Activated CD8-positive, alpha-beta memory T cell treated with anti-CD3 and anti-CD28 coated beads, Interleukin-2, amount 10 ng/mL, durations not matched to agents 7 days and 5 days (primary cell): ENCODE data around the gene ADCY9. TPM values are rescaled to one million over a fixed set of nuclear protein-coding genes. Genes with fewer than 3 reads are reported as not detected.
"Not testable (repeated sequence)": the region's sequence is repeated elsewhere in the genome, so short reads cannot be mapped to it uniquely, and the experiment has no call there.

Source experiments
- ATAC-seq: fragments of 150-1000 bp; cut with Tn5 transposase; one replicate; pipeline ENCODE4 v1.10.0; 2021; ENCODE audit warnings: moderate library complexity
- CTCF ChIA-PET: fragments of 350-600 bp; sonication (Branson Sonifier 250); formaldehyde crosslinking; loops from one replicate; lab custom pipeline; 2021; ENCODE audit warnings: antibody characterized with exemption; lab: Charles Lee
- DNase-seq: peaks from one replicate; pipeline ENCODE4 v3.0.0-alpha.2; 2020
- H3K27ac Mint-ChIP-seq: one replicate; pipeline ENCODE4 v1.8.0; 2021; ENCODE audit warnings: mild to moderate bottlenecking, mixed read lengths
- H3K27me3 Mint-ChIP-seq: one replicate; pipeline ENCODE4 v1.8.0; 2021; ENCODE audit warnings: mixed read lengths
- H3K36me3 Mint-ChIP-seq: one replicate; pipeline ENCODE4 v1.8.0; 2021; ENCODE audit warnings: mild to moderate bottlenecking, mixed read lengths
- H3K4me1 Mint-ChIP-seq: one replicate; pipeline ENCODE4 v1.8.0; 2021; ENCODE audit warnings: mixed read lengths
- H3K4me3 Mint-ChIP-seq: one replicate; pipeline ENCODE4 v1.8.0; 2021; ENCODE audit warnings: mild to moderate bottlenecking, moderate library complexity, mixed read lengths
- H3K9me3 Mint-ChIP-seq: one replicate; pipeline ENCODE4 v1.8.0; 2022; ENCODE audit warnings: low read depth, mixed read lengths
- total RNA-seq, 2 experiments: library from RNA; stranded (reverse); gene quantifications; one replicate each; pipeline ENCODE4 v1.2.3, GENCODE V29; 2021

ADCY9 gene
- total RNA-seq, 2 experiments from 2014 or later = 8.6 to 11.0 TPM

GRCh38 chr16:3953728-3954410 is 162.4 kb downstream of the ADCY9 start:
- Mint-ChIP-seq H3K27ac (no peak overlapping the region), H3K9me3 (no peaks in the 10 kb centered on the region), H3K36me3 (no peaks in the 10 kb centered on the region), H3K4me1 (peaks cover 4% of the 10 kb centered on the region), H3K4me3 (no peak overlapping the region), H3K27me3 (peaks cover 57% of the 10 kb centered on the region)
- DNase-seq (no peak), ATAC-seq (no peak)
- CTCF ChIA-PET = interaction anchor here (0.7 kb wide), 1 partner anchor 15 kb away, joined by 3 read pairs; no protein-coding TSS in a partner anchor

GRCh38 chr16:3952737-3953131 is 163.5 kb downstream of the ADCY9 start:
- Mint-ChIP-seq H3K4me3 (no peak overlapping the region), H3K4me1 (peaks cover 4% of the 10 kb centered on the region), H3K27ac (no peak overlapping the region), H3K36me3 (no peaks in the 10 kb centered on the region), H3K9me3 (no peaks in the 10 kb centered on the region), H3K27me3 (peaks cover 55% of the 10 kb centered on the region)
- no peak for ATAC-seq
- CTCF ChIA-PET = no interaction called here
- no peak for DNase-seq

GRCh38 chr16:3951861-3952736 is 164.1 kb downstream of the ADCY9 start:
- Mint-ChIP-seq H3K9me3 (no peaks in the 10 kb centered on the region), H3K4me1 (peaks cover 4% of the 10 kb centered on the region), H3K27me3 (peaks cover 49% of the 10 kb centered on the region), H3K27ac (no peak overlapping the region), H3K4me3 (no peak overlapping the region), H3K36me3 (no peaks in the 10 kb centered on the region)
- DNase-seq (no peak), ATAC-seq (no peak)
- CTCF ChIA-PET = interaction anchor here (1.6 kb wide), 1 partner anchor 12 kb away, joined by 4 read pairs; no protein-coding TSS in a partner anchor

GRCh38 chr16:3951380-3951779 is 164.9 kb downstream of the ADCY9 start:
- not testable (repeated sequence) for H3K9me3 Mint-ChIP-seq, DNase-seq, H3K36me3 Mint-ChIP-seq, ATAC-seq, H3K4me3 Mint-ChIP-seq, H3K27ac Mint-ChIP-seq, H3K4me1 Mint-ChIP-seq
- peaks cover 44% of the 10 kb centered on the region for H3K27me3 Mint-ChIP-seq
- CTCF ChIA-PET = interaction anchor here (1.6 kb wide), 1 partner anchor 11 kb away, joined by 4 read pairs; no protein-coding TSS in a partner anchor

GRCh38 chr16:3950343-3951193 is 165.7 kb downstream of the ADCY9 start:
- Mint-ChIP-seq H3K27ac (no peak overlapping the region), H3K4me1 (peaks cover 4% of the 10 kb centered on the region), H3K27me3 (peaks cover 39% of the 10 kb centered on the region), H3K9me3 (no peaks in the 10 kb centered on the region), H3K36me3 (no peaks in the 10 kb centered on the region), H3K4me3 (no peak overlapping the region)
- CTCF ChIA-PET = interaction anchor here (1.6 kb wide), 1 partner anchor 11 kb away, joined by 4 read pairs; no protein-coding TSS in a partner anchor
- ATAC-seq = no peak
- no peak for DNase-seq

GRCh38 chr16:3949946-3950342 is 166.3 kb downstream of the ADCY9 start:
- peaks cover 4% of the 10 kb centered on the region for H3K4me1 Mint-ChIP-seq
- H3K27ac Mint-ChIP-seq = peak overlapping the region; percentile 1
- CTCF ChIA-PET = interaction anchor here (2.8 kb wide), 1 partner anchor 11 kb away, joined by 14 read pairs; no protein-coding TSS in a partner anchor
- H3K36me3 Mint-ChIP-seq = no peaks in the 10 kb centered on the region
- DNase-seq (no peak), ATAC-seq (no peak)
- no peak overlapping the region for H3K4me3 Mint-ChIP-seq
- no peaks in the 10 kb centered on the region for H3K9me3 Mint-ChIP-seq
- H3K27me3 Mint-ChIP-seq = peaks cover 34% of the 10 kb centered on the region

GRCh38 chr16:3949287-3949686 is 167.0 kb downstream of the ADCY9 start:
- H3K27me3 Mint-ChIP-seq = peaks cover 29% of the 10 kb centered on the region
- ATAC-seq (no peak), DNase-seq (no peak)
- H3K27ac Mint-ChIP-seq = no peak overlapping the region
- no peaks in the 10 kb centered on the region for H3K9me3 Mint-ChIP-seq
- no peaks in the 10 kb centered on the region for H3K36me3 Mint-ChIP-seq
- H3K4me3 Mint-ChIP-seq = no peak overlapping the region
- peaks cover 4% of the 10 kb centered on the region for H3K4me1 Mint-ChIP-seq
- CTCF ChIA-PET = interaction anchor here (2.8 kb wide), 1 partner anchor 10 kb away, joined by 14 read pairs; no protein-coding TSS in a partner anchor

- DNase-seq (no peak), ATAC-seq (no peak)
- H3K4me3 Mint-ChIP-seq = no peak overlapping the region
- H3K4me1 Mint-ChIP-seq = peaks cover 4% of the 10 kb centered on the region
- no peaks in the 10 kb centered on the region for H3K9me3 Mint-ChIP-seq
- peaks cover 21% of the 10 kb centered on the region for H3K27me3 Mint-ChIP-seq
- H3K27ac Mint-ChIP-seq = no peak overlapping the region
- CTCF ChIA-PET = interaction anchor here (2.8 kb wide), 1 partner anchor 9 kb away, joined by 14 read pairs; no protein-coding TSS in a partner anchor
- no peaks in the 10 kb centered on the region for H3K36me3 Mint-ChIP-seq
Observed at GRCh38 chr16:3948378-3948995, 167.8 kb downstream of the ADCY9 start.

GRCh38 chr16:3946604-3947180 is 169.6 kb downstream of the ADCY9 start:
- Mint-ChIP-seq H3K27ac (no peak overlapping the region), H3K36me3 (peaks cover 2% of the 10 kb centered on the region), H3K27me3 (peaks cover 6% of the 10 kb centered on the region), H3K4me1 (peaks cover 4% of the 10 kb centered on the region), H3K4me3 (no peak overlapping the region), H3K9me3 (no peaks in the 10 kb centered on the region)
- CTCF ChIA-PET = no interaction called here
- no peak for DNase-seq
- no peak for ATAC-seq

GRCh38 chr16:3945751-3946603 is 170.3 kb downstream of the ADCY9 start:
- peaks cover 5% of the 10 kb centered on the region for H3K27me3 Mint-ChIP-seq
- no peak overlapping the region for H3K4me3 Mint-ChIP-seq
- DNase-seq (no peak), ATAC-seq (no peak)
- peaks cover 4% of the 10 kb centered on the region for H3K4me1 Mint-ChIP-seq
- no peak overlapping the region for H3K27ac Mint-ChIP-seq
- CTCF ChIA-PET = interaction anchor here (0.7 kb wide), 1 partner anchor 308 kb away, joined by 3 read pairs; no protein-coding TSS in a partner anchor
- peaks cover 2% of the 10 kb centered on the region for H3K36me3 Mint-ChIP-seq
- H3K9me3 Mint-ChIP-seq = no peaks in the 10 kb centered on the region

- H3K4me1 Mint-ChIP-seq, H3K27me3 Mint-ChIP-seq, H3K36me3 Mint-ChIP-seq, ATAC-seq, CTCF ChIA-PET, H3K9me3 Mint-ChIP-seq, H3K4me3 Mint-ChIP-seq, DNase-seq, H3K27ac Mint-ChIP-seq: not testable (repeated sequence)
Observed at GRCh38 chr16:3944457-3944856, 171.8 kb downstream of the ADCY9 start.
